HepG2 (cell line): ENCODE results near the gene MS4A13. TPM values are rescaled to one million over a fixed set of nuclear protein-coding genes. Genes with fewer than 3 reads are reported as not detected.

Experiments used
- ATAC-seq: fragments of 200-7000 bp; cut with Tn5 transposase; 3 replicates; pipeline ENCODE4 v1.9.1; 2020; ENCODE audit warnings: mild to moderate bottlenecking, moderate library complexity
- BruUV-seq: library from RNA; stranded (reverse); fragments of 400-500 nt; replicated peaks from 2 replicates; lab custom pipeline; 2021; lab: Mats Ljungman, UMichigan
- CTCF ChIA-PET: fragments of 300-600 bp; formaldehyde crosslinking; extraction: SDS; loops from one replicate; lab custom pipeline; 2021; ENCODE audit warnings: low total read pairs, inconsistent platforms, low intra/inter-chr PET ratio; lab: Yijun Ruan, JAX
- POLR2A ChIA-PET: fragments of 350-600 bp; sonication (Branson Sonifier 250); formaldehyde crosslinking; loops from one replicate; lab custom pipeline; 2020; ENCODE audit warnings: antibody characterized with exemption, inconsistent platforms; lab: Yijun Ruan, JAX
- DNase-seq: peaks from one replicate; pipeline ENCODE4 v3.0.0-alpha.2; 2015; ENCODE audit warnings: low spot score
- FAIRE-seq: peaks from 3 replicates; lab custom pipeline; 2011; peaks lifted over from hg19 to GRCh38; lab: Jason Lieb, UNC
- H2AFZ ChIP-seq: one replicate; pipeline ENCODE4 v1.6.1; 2011; ENCODE audit warnings: low read length, inconsistent platforms
- H3K27ac ChIP-seq: fragments of 300-600 bp; 3 replicates; pipeline ENCODE4 v1.8.0; 2011; ENCODE audit warnings: mixed run types, mild to moderate bottlenecking, mixed read lengths, low read length, inconsistent platforms; ENCODE audit not compliant: insufficient read depth; ENCODE audit errors: extremely low read length
- H3K27me3 ChIP-seq, 2 experiments: fragments of 200-600 bp in 1 of 2; 2 replicates in 1 of 2; 3 replicates in 1 of 2; pipeline versions ENCODE4 v1.6.0 to v1.8.0; 2011; ENCODE audit warnings: low read length in 2 of 2, mild to moderate bottlenecking in 2 of 2, moderate library complexity in 2 of 2, inconsistent platforms in 1 of 2; ENCODE audit not compliant: insufficient read depth in 2 of 2, control insufficient read depth in 1 of 2
- H3K36me3 ChIP-seq, 2 experiments: fragments of 200-600 bp in 1 of 2; replicated peaks in 1 of 2; 2 replicates in 1 of 2; 3 replicates in 1 of 2; pipeline versions ENCODE4 v1.5.1 to v1.8.0; 2011; ENCODE audit warnings: low read length in 2 of 2, inconsistent platforms in 1 of 2; ENCODE audit not compliant: insufficient read depth in 2 of 2, control insufficient read depth in 1 of 2
- H3K4me1 ChIP-seq: 2 replicates; pipeline ENCODE4 v1.5.1; 2012; ENCODE audit warnings: low read length, inconsistent platforms; ENCODE audit not compliant: insufficient read depth
- H3K4me2 ChIP-seq: 2 replicates; pipeline ENCODE4 v1.6.0; 2011; ENCODE audit warnings: low read depth, low read length, inconsistent platforms
- H3K4me3 ChIP-seq, 3 experiments: fragments of 200-600 bp in 1 of 3; sonication (generic), shearing (Covaris generic) in 1 of 3; replicated peaks in 1 of 3; 2 replicates each; pipeline ENCODE4 v1.5.1; 2011 to 2016; ENCODE audit warnings: low read length in 3 of 3, inconsistent platforms in 2 of 3, low read depth in 2 of 3, mild to moderate bottlenecking in 2 of 3, control low read depth in 1 of 3, mixed read lengths in 1 of 3; ENCODE audit not compliant: insufficient read depth in 1 of 3
- H3K79me2 ChIP-seq: one replicate; pipeline ENCODE4 v1.6.1; 2011; ENCODE audit warnings: low read length, inconsistent platforms; ENCODE audit not compliant: insufficient read depth
- H3K9ac ChIP-seq: 2 replicates; pipeline ENCODE4 v1.6.0; 2011; ENCODE audit warnings: mild to moderate bottlenecking, low read depth, low read length, inconsistent platforms; ENCODE audit not compliant: insufficient read depth
- H3K9me3 ChIP-seq: 2 replicates; pipeline ENCODE4 v1.5.1; 2012; ENCODE audit warnings: mild to moderate bottlenecking, low read length
- H4K20me1 ChIP-seq: 2 replicates; pipeline ENCODE4 v1.6.0; 2011; ENCODE audit warnings: inconsistent platforms, mild to moderate bottlenecking, low read length, moderate library complexity; ENCODE audit not compliant: insufficient read depth
- DPF2 ChIP-seq: sonication (generic); formaldehyde crosslinking; IDR thresholded peaks from 2 replicates; pipeline ENCODE4 v1.4.0; 2020; ENCODE audit warnings: mild to moderate bottlenecking, low read depth, missing genetic modification reagents, borderline replicate concordance
- DR1 ChIP-seq: sonication (generic); formaldehyde crosslinking; IDR thresholded peaks from 2 replicates; pipeline ENCODE4 v1.8.0; 2021; ENCODE audit warnings: mild to moderate bottlenecking, missing genetic modification reagents, inconsistent platforms
- HIC2 ChIP-seq: sonication (generic); formaldehyde crosslinking; IDR thresholded peaks from 2 replicates; pipeline ENCODE4 v1.9.0; 2022; ENCODE audit warnings: low read depth, missing genetic modification reagents
- TFDP2 ChIP-seq: sonication (generic); formaldehyde crosslinking; IDR thresholded peaks from 2 replicates; pipeline ENCODE4 v1.4.0; 2020; ENCODE audit warnings: missing genetic modification reagents
- ZBTB46 ChIP-seq: sonication (generic); formaldehyde crosslinking; IDR thresholded peaks from 2 replicates; pipeline ENCODE4 v1.4.0; 2020; ENCODE audit warnings: mild to moderate bottlenecking, missing genetic modification reagents, borderline replicate concordance
- ZNF562 ChIP-seq: sonication (generic); formaldehyde crosslinking; IDR thresholded peaks from 2 replicates; pipeline ENCODE4 v1.8.0; 2022; ENCODE audit warnings: missing genetic modification reagents, borderline replicate concordance
- ZNF574 ChIP-seq: sonication (generic); formaldehyde crosslinking; IDR thresholded peaks from 2 replicates; pipeline ENCODE4 v1.4.0; 2020; ENCODE audit warnings: missing genetic modification reagents
- ZNF770 ChIP-seq: sonication (generic); formaldehyde crosslinking; IDR thresholded peaks from 2 replicates; pipeline ENCODE4 v1.5.0; 2020; ENCODE audit warnings: mild to moderate bottlenecking, missing genetic modification reagents
- WGBS: methylation state at CpG from one replicate; pipeline ENCODE4 v1.1.6; 2017; ENCODE audit warnings: low lambda C conversion rate; 5-methylcytosine and 5-hydroxymethylcytosine counted together
- in situ Hi-C: cut with HindIII; loops from 2 replicates; pipeline ENCODE4 v1.10.0; 2017; ENCODE audit warnings: low pct_unique_long_range_greater_than_20kb; ENCODE audit not compliant: extremely low pct_ligation_motif_present
- intact Hi-C: fragments of 100-400 bp; cut with micrococcal nuclease; formaldehyde crosslinking; loops from one replicate; pipeline ENCODE4 v1.10.0; 2022; ENCODE audit not compliant: unreplicated experiment
- polyA plus RNA-seq, 8 experiments: library from polyadenylated mRNA; depleted of rRNA in 3 of 8; stranded (reverse) in 7 of 8; unstranded in 1 of 8; fragments of >200 nt; fragmentation: Illumina TruSeq in 4 of 8; extraction: Trizol in 4 of 8; gene quantifications; 2 replicates each; pipeline versions ENCODE4 v1.2.1 to v1.2.3, GENCODE V29; 2011 to 2016; ENCODE audit warnings: low read depth in 4 of 8, missing spikeins in 1 of 8, mixed read lengths in 1 of 8; ENCODE audit not compliant: insufficient read depth in 1 of 8
- total RNA-seq, 5 experiments: library from RNA; depleted of rRNA; stranded (reverse); fragments of >200 nt; fragmentation: Illumina TruSeq; extraction: Trizol; gene quantifications; 2 replicates each; pipeline ENCODE4 v1.2.3, GENCODE V29; 2016; ENCODE audit warnings: low read depth in 1 of 5

MS4A13 gene
- total and polyA plus RNA-seq, 2 of the 13 experiments (the other 11 are each of a cell fraction or from before 2014, with no cell fraction given), result not detected

GRCh38 chr11:60498853-60499252 is 16.3 kb upstream of the MS4A13 start:
- no peak overlapping the region for H2AFZ ChIP-seq
- no peak for TF ChIP-seq ZBTB46 (CRISPR knock-in tag)
- no peak for TF ChIP-seq TFDP2 (CRISPR knock-in tag)
- TF ChIP-seq DPF2, result no peak
- TF ChIP-seq HIC2 (CRISPR knock-in tag), result no peak
- no peak for TF ChIP-seq ZNF770
- TF ChIP-seq ZNF562 (CRISPR knock-in tag), result no peak
- TF ChIP-seq DR1 (CRISPR knock-in tag), result no peak
- TF ChIP-seq ZNF574 (CRISPR knock-in tag), result no peak
- TF ChIP-seq, all 625 proteins: peak for 0
- BruUV-seq, result no TSS peak
- no peaks in the 10 kb centered on the region for H4K20me1 ChIP-seq
- DNase-seq, result no peak
- H3K79me2 ChIP-seq, result no peaks in the 10 kb centered on the region
- H3K4me3 ChIP-seq, result no peak overlapping the region
- no peak overlapping the region for H3K4me2 ChIP-seq
- WGBS, result 34% methylated on average over 4 of the region's 4 CpGs
- no peak for ATAC-seq
- H3K27ac ChIP-seq, result no peak overlapping the region
- H3K36me3 ChIP-seq, result no peaks in the 10 kb centered on the region
- no peaks in the 10 kb centered on the region for H3K4me1 ChIP-seq
- intact Hi-C loops (no loop called here), in situ Hi-C loops (loop anchor here (25.0 kb wide), 1 partner anchor 162 kb away; the partner anchor contains the start of gene MS4A6E)
- ChIA-PET CTCF (no interaction called here), POLR2A (no interaction called here)
- no peak for FAIRE-seq
- H3K9me3 ChIP-seq, result no peaks in the 10 kb centered on the region
- peaks cover 0 to 3% of the 10 kb centered on the region in 2 experiments; a peak in 1 of 5 replicates for H3K27me3 ChIP-seq
- no peak overlapping the region for H3K9ac ChIP-seq
